K562 (cell line): ENCODE results near the gene PTPRT.

Experiments used
- ADNP ChIP-seq: fragments of 200-800 bp; sonication (Bioruptor generic); IDR thresholded peaks from 2 replicates; pipeline ENCODE4 v1.6.1; 2016; ENCODE audit warnings: missing genetic modification characterization, missing compliant biosample characterization
- FOXJ2 ChIP-seq: fragments of 200-800 bp; sonication (Bioruptor generic); IDR thresholded peaks from 2 replicates; pipeline ENCODE4 v1.6.1; 2016; ENCODE audit warnings: missing genetic modification characterization, missing compliant biosample characterization
- FOXM1 ChIP-seq, 2 experiments: fragments of 450-650 bp in 1 of 2; sonication (generic) in 1 of 2; formaldehyde crosslinking in 1 of 2; IDR thresholded peaks; 2 replicates each; pipeline versions ENCODE4 v1.6.1 to v1.9.0; 2017 to 2022; ENCODE audit warnings: low read depth in 2 of 2, mild to moderate bottlenecking in 2 of 2, missing genetic modification reagents in 1 of 2, moderate library complexity in 1 of 2
- HEY1 ChIP-seq: fragments of 250-450 bp; sonication (Bioruptor Pico); IDR thresholded peaks from 2 replicates; pipeline ENCODE4 v1.5.0; 2020; ENCODE audit warnings: mild to moderate bottlenecking, moderate library complexity, borderline replicate concordance
- KAT7 ChIP-seq: sonication (generic); formaldehyde crosslinking; IDR thresholded peaks from 2 replicates; pipeline ENCODE4 v1.8.0; 2022; ENCODE audit warnings: missing genetic modification reagents, mild to moderate bottlenecking, borderline replicate concordance
- POLR2G ChIP-seq: fragments of 200-400 bp; formaldehyde crosslinking; IDR thresholded peaks from 2 replicates; pipeline ENCODE4 v1.6.1; 2017; ENCODE audit warnings: low read depth, mild to moderate bottlenecking, antibody characterized with exemption, low read length, moderate library complexity
- SIN3A ChIP-seq, 2 experiments: fragments of 150-350 bp in 1 of 2; IDR thresholded peaks; 2 replicates each; pipeline ENCODE4 v1.6.1; 2011 to 2016; ENCODE audit warnings: borderline replicate concordance in 2 of 2, low read depth in 2 of 2, low read length in 2 of 2, mild to moderate bottlenecking in 2 of 2, moderate library complexity in 2 of 2; ENCODE audit not compliant: control insufficient read depth in 1 of 2
- TAF1 ChIP-seq: IDR thresholded peaks from 2 replicates; pipeline ENCODE4 v1.6.1; 2011; ENCODE audit warnings: mild to moderate bottlenecking, low read length, moderate library complexity; ENCODE audit not compliant: insufficient read depth, control insufficient read depth, severe bottlenecking; ENCODE audit errors: extremely low read depth
- ZNF174 ChIP-seq: fragments of 250-450 bp; sonication (Bioruptor Pico); IDR thresholded peaks from 2 replicates; pipeline ENCODE4 v1.4.0; 2020; ENCODE audit warnings: mild to moderate bottlenecking
- TF ChIP-seq, protein P1 (sequence below), 3 experiments: IDR thresholded peaks in 2 of 3; conservative IDR thresholded peaks in 1 of 3; 2 replicates each; pipeline ENCODE4 v1.5.1; 2011 to 2012; ENCODE audit warnings: low read length in 3 of 3, mild to moderate bottlenecking in 3 of 3, control low read depth in 2 of 3, improper control_type of control experiment in 1 of 3, inconsistent platforms in 1 of 3, low read depth in 1 of 3, mixed read lengths in 1 of 3, moderate library complexity in 1 of 3; ENCODE audit not compliant: insufficient read depth in 2 of 3
- TF ChIP-seq, protein P2 (sequence below): fragments of 450-650 bp; IDR thresholded peaks from 2 replicates; pipeline ENCODE4 v1.7.1; 2018; ENCODE audit warnings: mild to moderate bottlenecking, low read depth; ENCODE audit not compliant: partially characterized antibody
- TF ChIP-seq, protein P3 (sequence below), 2 experiments: fragments of 450-650 bp; IDR thresholded peaks; 2 replicates each; pipeline ENCODE4 v1.6.1; 2016; ENCODE audit warnings: mild to moderate bottlenecking in 2 of 2, borderline replicate concordance in 1 of 2, low read depth in 1 of 2, moderate library complexity in 1 of 2

DNA sequence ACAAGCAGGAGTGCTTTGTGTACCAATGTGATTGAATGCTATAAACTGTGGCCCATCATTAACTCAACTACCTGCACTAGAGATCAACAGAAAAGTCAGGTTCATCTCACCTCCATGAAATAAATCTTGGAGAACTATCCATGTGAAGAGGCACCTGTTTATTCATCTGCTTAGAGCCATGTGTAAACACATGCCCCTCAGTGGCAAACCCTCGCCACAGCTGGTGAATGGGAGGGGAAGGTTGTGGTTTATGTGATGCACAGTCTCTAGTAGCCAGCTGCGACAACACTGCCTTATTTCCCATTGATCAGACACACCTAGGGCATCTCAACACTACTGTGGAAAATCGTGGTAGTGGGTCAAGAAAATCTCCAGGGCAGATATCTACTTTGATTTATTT is 640.2 kb downstream of the PTPRT start:
- TF ChIP-seq SIN3A (IDR thresholded peaks at IDR 0.05; ENCODE audit: borderline replicate concordance in 2 of 2, control insufficient read depth in 1 of 2, low read depth in 2 of 2, low read length in 2 of 2) (no peak), FOXJ2 (tag) (no peak), HEY1 (CRISPR knock-in tag) (no peak), ZNF174 (CRISPR knock-in tag) (no peak), ADNP (tag) (no peak), POLR2G (no peak), FOXM1 (IDR thresholded peaks at IDR 0.05; ENCODE audit: low read depth) (no peak), FOXM1 (CRISPR knock-in tag; IDR thresholded peaks at IDR 0.05; ENCODE audit: low read depth) (no peak), KAT7 (CRISPR knock-in tag) (no peak), TAF1 (no peak)
- TF ChIP-seq, protein P1, sequence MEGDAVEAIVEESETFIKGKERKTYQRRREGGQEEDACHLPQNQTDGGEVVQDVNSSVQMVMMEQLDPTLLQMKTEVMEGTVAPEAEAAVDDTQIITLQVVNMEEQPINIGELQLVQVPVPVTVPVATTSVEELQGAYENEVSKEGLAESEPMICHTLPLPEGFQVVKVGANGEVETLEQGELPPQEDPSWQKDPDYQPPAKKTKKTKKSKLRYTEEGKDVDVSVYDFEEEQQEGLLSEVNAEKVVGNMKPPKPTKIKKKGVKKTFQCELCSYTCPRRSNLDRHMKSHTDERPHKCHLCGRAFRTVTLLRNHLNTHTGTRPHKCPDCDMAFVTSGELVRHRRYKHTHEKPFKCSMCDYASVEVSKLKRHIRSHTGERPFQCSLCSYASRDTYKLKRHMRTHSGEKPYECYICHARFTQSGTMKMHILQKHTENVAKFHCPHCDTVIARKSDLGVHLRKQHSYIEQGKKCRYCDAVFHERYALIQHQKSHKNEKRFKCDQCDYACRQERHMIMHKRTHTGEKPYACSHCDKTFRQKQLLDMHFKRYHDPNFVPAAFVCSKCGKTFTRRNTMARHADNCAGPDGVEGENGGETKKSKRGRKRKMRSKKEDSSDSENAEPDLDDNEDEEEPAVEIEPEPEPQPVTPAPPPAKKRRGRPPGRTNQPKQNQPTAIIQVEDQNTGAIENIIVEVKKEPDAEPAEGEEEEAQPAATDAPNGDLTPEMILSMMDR (IDR thresholded peaks at IDR 0.05 in 2 of 3, conservative IDR thresholded peaks at IDR 0.05 in 1 of 3; ENCODE audit: insufficient read depth in 2 of 3, low read depth in 1 of 3, low read length in 3 of 3): no peak
- TF ChIP-seq, protein P2, sequence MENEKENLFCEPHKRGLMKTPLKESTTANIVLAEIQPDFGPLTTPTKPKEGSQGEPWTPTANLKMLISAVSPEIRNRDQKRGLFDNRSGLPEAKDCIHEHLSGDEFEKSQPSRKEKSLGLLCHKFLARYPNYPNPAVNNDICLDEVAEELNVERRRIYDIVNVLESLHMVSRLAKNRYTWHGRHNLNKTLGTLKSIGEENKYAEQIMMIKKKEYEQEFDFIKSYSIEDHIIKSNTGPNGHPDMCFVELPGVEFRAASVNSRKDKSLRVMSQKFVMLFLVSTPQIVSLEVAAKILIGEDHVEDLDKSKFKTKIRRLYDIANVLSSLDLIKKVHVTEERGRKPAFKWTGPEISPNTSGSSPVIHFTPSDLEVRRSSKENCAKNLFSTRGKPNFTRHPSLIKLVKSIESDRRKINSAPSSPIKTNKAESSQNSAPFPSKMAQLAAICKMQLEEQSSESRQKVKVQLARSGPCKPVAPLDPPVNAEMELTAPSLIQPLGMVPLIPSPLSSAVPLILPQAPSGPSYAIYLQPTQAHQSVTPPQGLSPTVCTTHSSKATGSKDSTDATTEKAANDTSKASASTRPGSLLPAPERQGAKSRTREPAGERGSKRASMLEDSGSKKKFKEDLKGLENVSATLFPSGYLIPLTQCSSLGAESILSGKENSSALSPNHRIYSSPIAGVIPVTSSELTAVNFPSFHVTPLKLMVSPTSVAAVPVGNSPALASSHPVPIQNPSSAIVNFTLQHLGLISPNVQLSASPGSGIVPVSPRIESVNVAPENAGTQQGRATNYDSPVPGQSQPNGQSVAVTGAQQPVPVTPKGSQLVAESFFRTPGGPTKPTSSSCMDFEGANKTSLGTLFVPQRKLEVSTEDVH: no peak
- TF ChIP-seq, protein P3, sequence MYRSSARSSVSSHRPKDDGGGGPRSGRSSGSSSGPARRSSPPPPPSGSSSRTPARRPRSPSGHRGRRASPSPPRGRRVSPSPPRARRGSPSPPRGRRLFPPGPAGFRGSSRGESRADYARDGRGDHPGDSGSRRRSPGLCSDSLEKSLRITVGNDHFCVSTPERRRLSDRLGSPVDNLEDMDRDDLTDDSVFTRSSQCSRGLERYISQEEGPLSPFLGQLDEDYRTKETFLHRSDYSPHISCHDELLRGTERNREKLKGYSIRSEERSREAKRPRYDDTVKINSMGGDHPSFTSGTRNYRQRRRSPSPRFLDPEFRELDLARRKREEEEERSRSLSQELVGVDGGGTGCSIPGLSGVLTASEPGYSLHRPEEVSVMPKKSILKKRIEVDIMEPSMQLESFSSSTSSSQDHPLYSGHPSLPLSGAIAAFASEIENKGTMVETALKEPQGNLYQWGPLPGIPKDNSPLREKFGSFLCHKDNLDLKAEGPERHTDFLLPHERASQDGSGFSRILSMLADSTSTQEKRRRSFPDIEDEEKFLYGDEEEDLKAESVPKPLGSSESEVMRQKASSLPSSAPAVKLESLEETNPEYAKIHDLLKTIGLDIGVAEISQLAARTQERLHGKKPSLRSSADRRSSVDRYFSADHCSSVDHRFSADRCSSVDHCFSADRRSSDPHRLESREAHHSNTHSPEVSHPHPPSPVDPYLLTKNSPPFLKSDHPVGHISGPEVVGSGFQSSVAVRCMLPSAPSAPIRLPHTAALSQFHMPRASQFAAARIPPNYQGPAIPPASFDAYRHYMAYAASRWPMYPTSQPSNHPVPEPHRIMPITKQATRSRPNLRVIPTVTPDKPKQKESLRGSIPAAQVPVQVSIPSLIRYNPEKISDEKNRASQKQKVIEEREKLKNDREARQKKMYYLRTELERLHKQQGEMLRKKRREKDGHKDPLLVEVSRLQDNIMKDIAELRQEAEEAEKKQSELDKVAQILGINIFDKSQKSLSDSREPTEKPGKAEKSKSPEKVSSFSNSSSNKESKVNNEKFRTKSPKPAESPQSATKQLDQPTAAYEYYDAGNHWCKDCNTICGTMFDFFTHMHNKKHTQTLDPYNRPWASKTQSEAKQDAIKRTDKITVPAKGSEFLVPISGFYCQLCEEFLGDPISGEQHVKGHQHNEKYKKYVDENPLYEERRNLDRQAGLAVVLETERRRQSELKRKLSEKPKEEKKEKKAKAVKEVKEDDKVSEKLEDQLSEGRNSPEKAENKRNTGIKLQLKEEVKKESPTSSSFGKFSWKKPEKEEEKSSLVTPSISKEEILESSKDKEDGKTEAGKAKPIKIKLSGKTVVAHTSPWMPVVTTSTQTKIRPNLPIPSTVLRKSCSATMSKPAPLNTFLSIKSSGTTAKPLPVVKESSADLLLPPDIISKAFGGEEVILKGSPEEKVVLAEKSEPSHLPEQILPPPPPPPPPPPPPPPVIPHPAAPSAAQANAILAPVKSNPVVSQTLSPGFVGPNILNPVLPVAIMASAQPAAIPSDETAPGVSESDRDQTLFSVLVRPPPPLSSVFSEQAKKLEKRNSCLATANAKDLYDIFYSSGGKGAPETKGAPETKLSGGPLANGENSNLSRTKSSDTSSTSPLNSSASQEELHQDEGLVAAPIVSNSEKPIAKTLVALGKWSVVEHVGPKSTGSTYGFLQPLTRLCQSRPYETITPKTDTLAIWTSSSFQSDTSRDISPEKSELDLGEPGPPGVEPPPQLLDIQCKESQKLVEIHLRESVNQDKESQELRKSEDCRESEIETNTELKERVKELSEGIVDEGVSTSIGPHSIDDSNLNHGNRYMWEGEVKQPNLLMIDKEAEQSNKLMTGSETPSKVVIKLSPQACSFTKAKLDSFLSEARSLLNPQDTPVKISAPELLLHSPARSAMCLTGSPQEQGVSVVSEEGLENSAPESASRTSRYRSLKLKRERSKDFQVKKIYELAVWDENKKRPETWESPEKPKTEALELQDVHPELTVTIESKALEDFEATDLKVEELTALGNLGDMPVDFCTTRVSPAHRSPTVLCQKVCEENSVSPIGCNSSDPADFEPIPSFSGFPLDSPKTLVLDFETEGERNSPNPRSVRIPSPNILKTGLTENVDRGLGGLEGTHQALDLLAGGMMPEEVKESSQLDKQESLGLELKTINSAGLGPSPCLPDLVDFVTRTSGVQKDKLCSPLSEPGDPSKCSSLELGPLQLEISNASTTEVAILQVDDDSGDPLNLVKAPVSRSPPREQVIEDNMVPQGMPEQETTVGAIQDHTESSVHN (IDR thresholded peaks at IDR 0.05; ENCODE audit: borderline replicate concordance in 1 of 2, low read depth in 1 of 2): no peak
